ENCODE results near the gene S100A11. TPM values are rescaled to one million over a fixed set of nuclear protein-coding genes. Genes with fewer than 3 reads are reported as not detected.

Gene S100A11
- total and polyA plus RNA-seq, 2 donors (not counting 1 experiment from before 2014, with no cell fraction given): 26.2 to 31.4 TPM

DNA sequence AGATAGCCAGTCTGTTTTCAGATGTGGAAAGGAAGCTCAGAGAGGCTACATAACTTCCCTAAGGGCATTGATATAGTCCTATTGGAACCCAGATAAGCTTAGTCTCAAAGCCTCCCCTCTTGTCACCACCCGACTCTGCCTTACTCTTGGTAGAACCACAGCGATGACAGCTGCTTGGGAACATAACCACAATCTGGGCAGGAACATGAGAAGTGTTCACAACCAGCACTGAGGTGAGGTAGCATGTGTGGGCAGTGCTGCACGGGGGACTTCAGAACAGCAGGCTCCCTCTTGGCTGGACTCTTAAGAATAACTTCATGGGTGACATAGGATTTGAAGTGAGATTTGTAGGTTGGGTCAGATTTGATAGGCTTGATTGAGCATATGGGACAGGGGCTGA, 33.8 kb downstream of the S100A11 start:
- Histone ChIP-seq H3K9ac (ENCODE audit: low read length) (no peak overlapping the region), H3K4me1 (ENCODE audit: control insufficient read depth in 2 of 2, insufficient read depth in 2 of 2, low read length in 2 of 2) (no peaks in the 10 kb centered on the region), H3K36me3 (replicated peaks in 1 of 2; ENCODE audit: control extremely low read depth in 1 of 2, control insufficient read depth in 1 of 2, extremely low read depth in 1 of 2, insufficient read depth in 2 of 2, low read length in 1 of 2) (no peaks in the 10 kb centered on the region), H3K9me3 (ENCODE audit: control extremely low read depth in 1 of 3, control insufficient read depth in 2 of 3, insufficient read depth in 1 of 3, low read length in 2 of 3) (no peaks in the 10 kb centered on the region), H3K79me2 (ENCODE audit: control insufficient read depth, insufficient read depth, low read length) (no peaks in the 10 kb centered on the region), H3K27me3 (replicated peaks in 1 of 4; ENCODE audit: control extremely low read depth in 1 of 4, control insufficient read depth in 3 of 4, insufficient read depth in 4 of 4, low read length in 3 of 4) (peaks cover 0 to 28% (median under 1%) of the 10 kb centered on the region in 4 experiments), H3K4me3 (ENCODE audit: control extremely low read depth in 1 of 5, extremely low read depth in 1 of 5, insufficient read depth in 1 of 5, low read depth in 2 of 5, low read length in 4 of 5) (no peak overlapping the region), H3K4me2 (replicated peaks; ENCODE audit: low read depth, low read length, poor library complexity, severe bottlenecking) (no peak overlapping the region), H2AFZ (ENCODE audit: insufficient read depth, low read depth, low read length, poor library complexity, severe bottlenecking) (no peak overlapping the region), H4K20me1 (ENCODE audit: control insufficient read depth, insufficient read depth, low read length, poor library complexity, severe bottlenecking) (no peaks in the 10 kb centered on the region), H3K27ac (ENCODE audit: low read length in 2 of 2) (no peak overlapping the region)
- no peak for ATAC-seq (ENCODE audit: low read depth)
- ChIA-PET CTCF (interaction anchor here (1.3 to 16.1 kb wide), 11 partner anchors 15 to 409 kb away, joined by 3 to 341 read pairs (median 8); partner anchors contain the start of gene S100A10), POLR2A (no interaction called here)
- 52% methylated on average over 2 of the region's 3 CpGs for WGBS (ENCODE audit: insufficient coverage)
- TF ChIP-seq, protein P1, sequence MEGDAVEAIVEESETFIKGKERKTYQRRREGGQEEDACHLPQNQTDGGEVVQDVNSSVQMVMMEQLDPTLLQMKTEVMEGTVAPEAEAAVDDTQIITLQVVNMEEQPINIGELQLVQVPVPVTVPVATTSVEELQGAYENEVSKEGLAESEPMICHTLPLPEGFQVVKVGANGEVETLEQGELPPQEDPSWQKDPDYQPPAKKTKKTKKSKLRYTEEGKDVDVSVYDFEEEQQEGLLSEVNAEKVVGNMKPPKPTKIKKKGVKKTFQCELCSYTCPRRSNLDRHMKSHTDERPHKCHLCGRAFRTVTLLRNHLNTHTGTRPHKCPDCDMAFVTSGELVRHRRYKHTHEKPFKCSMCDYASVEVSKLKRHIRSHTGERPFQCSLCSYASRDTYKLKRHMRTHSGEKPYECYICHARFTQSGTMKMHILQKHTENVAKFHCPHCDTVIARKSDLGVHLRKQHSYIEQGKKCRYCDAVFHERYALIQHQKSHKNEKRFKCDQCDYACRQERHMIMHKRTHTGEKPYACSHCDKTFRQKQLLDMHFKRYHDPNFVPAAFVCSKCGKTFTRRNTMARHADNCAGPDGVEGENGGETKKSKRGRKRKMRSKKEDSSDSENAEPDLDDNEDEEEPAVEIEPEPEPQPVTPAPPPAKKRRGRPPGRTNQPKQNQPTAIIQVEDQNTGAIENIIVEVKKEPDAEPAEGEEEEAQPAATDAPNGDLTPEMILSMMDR (IDR thresholded peaks at IDR 0.05): no peak
- no peak for TF ChIP-seq EZH2 (IDR thresholded peaks at IDR 0.05; ENCODE audit: borderline replicate concordance, insufficient read depth, low read depth, low read length, poor library complexity, severe bottlenecking)
- intact Hi-C loops (cut with micrococcal nuclease): loop anchor here (5.0 kb wide), 1 partner anchor 701 kb away; no protein-coding TSS in a partner anchor
- peaks cover 42% of the 10 kb centered on the region for H3K27me3 Mint-ChIP-seq
- no peak for DNase-seq
- no peaks in the 10 kb centered on the region for H3K9me3 Mint-ChIP-seq (ENCODE audit: insufficient read depth)
- H3K4me1 Mint-ChIP-seq: no peaks in the 10 kb centered on the region
- no peak overlapping the region for H3K4me3 Mint-ChIP-seq
- H3K27ac Mint-ChIP-seq: no peak overlapping the region
